H7 (cell line): ENCODE data around the gene CBX3. TPM values are rescaled to one million over a fixed set of nuclear protein-coding genes. Genes with fewer than 3 reads are reported as not detected.
"Not testable (repeated sequence)": the region's sequence is repeated elsewhere in the genome, so short reads cannot be mapped to it uniquely, and the experiment has no call there.

Source experiments
- DNase-seq: peaks from one replicate; pipeline ENCODE4 v3.0.0; 2012
- H3K27me3 ChIP-seq: 2 replicates; pipeline ENCODE4 v1.6.0; 2011; ENCODE audit warnings: mild to moderate bottlenecking, low read length; ENCODE audit not compliant: control insufficient read depth, insufficient read depth
- H3K36me3 ChIP-seq: replicated peaks from 2 replicates; pipeline ENCODE4 v1.5.1; 2011; ENCODE audit warnings: low read length; ENCODE audit not compliant: control insufficient read depth, insufficient read depth
- H3K4me3 ChIP-seq: 2 replicates; pipeline ENCODE4 v1.5.1; 2011; ENCODE audit warnings: low read depth, mild to moderate bottlenecking, control low read depth, low read length, moderate library complexity; ENCODE audit not compliant: insufficient read depth
- total RNA-seq: library from RNA; depleted of rRNA; stranded (reverse); fragments of >200 nt; shearing (Covaris generic); gene quantifications from 2 replicates; pipeline ENCODE4 v1.2.3, GENCODE V29; 2014

CBX3 gene
- total RNA-seq, 1 experiment from 2014 or later = 170 TPM

DNA sequence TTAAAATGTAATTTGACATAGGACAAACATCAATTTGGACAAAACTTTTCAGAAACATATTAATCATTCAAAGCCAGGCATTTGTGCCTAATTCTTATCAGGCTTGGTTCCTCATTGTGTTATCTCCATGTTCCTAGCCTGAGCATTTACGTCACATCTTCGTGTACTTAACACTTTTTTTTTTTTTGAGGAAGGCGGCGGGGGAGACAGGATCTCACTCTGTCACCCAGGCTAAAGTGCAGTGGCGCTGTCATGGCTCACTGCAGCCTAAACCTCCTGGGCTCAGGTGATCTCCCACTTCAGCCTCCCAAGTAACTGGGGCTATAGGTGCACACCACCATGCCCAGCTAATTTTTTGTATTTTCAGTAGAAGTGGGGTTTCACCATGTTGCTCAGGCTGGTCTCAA is 20.8 kb upstream of the CBX3 start:
- no peak for DNase-seq
- Histone ChIP-seq H3K36me3 (peaks cover 15% of the 10 kb centered on the region), H3K4me3 (no peak overlapping the region), H3K27me3 (no peaks in the 10 kb centered on the region)

DNA sequence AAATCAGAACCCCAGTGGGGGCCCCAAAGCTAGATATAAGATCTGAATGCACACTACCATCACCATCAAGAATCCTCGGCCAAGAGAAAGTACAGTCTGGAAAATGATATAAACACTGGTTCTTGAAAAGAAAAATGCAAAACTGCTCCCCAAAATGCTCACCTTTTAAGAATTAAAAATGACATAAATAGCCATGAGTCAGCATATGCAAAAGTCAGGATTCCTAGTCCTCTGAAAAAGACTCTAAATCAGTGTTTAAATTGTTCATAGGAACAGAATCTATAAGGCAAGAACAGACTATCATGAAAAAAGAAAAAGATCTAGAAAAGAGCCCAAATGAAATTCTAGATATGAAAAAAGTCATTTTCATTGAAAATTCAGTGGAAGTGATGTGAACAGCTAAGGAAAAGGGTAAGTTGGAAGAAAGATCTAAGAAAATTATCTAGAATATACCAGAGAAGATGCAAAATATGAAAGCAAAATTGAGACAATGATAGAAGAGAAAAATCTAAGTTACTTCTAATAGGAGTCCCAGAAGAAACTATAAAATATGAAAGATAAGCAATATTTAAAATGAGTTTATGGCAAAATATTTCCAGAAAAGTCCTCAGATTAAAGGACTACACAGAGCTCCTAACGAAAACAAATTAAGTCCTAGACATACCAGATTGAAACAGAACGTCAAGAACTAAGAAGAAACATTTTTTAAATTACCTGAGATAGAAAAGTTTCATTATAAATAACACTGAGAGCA is 19.9 kb upstream of the CBX3 start:
- Histone ChIP-seq H3K4me3 (no peak overlapping the region), H3K27me3 (no peaks in the 10 kb centered on the region), H3K36me3 (peaks cover 15% of the 10 kb centered on the region)
- DNase-seq = no peak

DNA sequence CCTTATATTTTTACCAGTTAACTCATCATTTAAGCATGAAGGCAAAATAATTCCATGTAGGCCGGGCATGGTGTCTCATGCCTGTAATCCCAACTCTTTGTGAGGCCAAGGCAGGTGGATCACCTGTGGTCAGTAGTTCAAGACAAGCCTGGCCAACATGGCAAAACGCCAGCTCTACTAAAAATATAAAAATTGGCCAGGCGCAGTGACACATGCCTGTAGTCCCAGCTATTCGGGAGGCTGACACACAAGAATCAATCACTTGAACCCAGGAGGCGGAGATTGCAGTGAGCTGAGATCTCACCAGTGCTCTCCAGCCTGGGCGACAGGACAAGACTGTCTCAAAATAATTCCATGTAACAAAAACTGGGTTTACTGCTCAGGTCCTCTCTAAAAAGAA is 19.3 kb upstream of the CBX3 start:
- Histone ChIP-seq H3K27me3 (no peaks in the 10 kb centered on the region), H3K4me3 (no peak overlapping the region), H3K36me3 (peaks cover 15% of the 10 kb centered on the region)
- no peak for DNase-seq

DNA sequence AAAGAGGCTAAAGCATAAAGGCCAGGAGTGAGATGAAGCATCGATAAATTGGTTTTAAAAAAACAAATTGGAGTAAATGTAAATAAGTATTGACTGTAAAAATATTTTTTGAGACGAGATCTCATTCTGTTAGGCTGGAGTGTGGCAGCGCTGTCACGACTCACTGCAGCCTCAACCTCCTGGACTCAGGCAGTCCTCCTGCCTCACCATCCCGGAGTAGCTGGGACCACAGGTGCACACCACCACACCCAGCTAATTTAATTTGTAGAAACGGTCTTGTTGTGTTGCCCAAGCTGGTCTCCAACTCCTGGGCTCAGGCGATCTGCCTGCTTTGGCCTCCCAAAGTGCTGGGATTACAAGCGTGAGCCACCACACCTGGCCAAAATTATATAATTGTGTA is 18.8 kb upstream of the CBX3 start:
- no peak for DNase-seq
- H3K27me3 ChIP-seq = no peaks in the 10 kb centered on the region

DNA sequence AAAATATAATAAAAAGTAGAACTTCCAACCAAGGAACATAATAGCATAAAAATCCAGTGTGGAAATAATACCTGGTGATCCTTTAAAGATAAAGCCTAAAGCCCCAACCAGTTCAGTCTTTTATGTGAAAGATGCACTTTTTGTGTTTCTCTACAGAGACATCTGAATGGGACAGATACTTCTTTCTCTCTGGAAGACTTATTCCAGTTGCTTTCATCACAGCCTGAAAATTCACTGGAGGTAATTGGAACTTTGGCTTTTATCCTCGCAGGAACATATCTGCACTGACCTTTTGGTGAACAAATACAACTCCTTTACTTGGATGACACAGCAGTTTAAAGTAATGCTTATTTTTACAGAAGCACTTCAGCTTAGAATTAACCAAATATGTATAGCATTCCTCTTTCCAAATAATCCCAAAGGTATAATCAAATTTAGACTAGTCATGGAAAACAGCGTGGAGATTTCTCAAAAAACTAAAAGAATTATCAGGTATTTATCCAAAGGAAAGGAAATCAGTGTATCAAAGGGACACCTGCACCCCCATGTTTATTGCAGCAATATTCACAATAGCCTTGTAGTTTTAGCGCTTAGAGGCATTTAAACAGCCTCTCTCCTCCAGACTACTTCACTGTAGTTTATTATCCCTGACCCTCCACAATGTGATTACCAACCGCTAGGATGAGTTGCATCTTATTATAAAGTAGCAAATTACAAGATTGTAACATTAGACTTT is 17.8 kb upstream of the CBX3 start:
- DNase-seq = no peak
- Histone ChIP-seq H3K36me3 (peaks cover 9% of the 10 kb centered on the region), H3K4me3 (no peak overlapping the region), H3K27me3 (no peaks in the 10 kb centered on the region)

More for the DNA sequence above, 18.8 kb upstream of the CBX3 start:
- peaks cover 15% of the 10 kb centered on the region for H3K36me3 ChIP-seq
- no peak overlapping the region for H3K4me3 ChIP-seq

DNA sequence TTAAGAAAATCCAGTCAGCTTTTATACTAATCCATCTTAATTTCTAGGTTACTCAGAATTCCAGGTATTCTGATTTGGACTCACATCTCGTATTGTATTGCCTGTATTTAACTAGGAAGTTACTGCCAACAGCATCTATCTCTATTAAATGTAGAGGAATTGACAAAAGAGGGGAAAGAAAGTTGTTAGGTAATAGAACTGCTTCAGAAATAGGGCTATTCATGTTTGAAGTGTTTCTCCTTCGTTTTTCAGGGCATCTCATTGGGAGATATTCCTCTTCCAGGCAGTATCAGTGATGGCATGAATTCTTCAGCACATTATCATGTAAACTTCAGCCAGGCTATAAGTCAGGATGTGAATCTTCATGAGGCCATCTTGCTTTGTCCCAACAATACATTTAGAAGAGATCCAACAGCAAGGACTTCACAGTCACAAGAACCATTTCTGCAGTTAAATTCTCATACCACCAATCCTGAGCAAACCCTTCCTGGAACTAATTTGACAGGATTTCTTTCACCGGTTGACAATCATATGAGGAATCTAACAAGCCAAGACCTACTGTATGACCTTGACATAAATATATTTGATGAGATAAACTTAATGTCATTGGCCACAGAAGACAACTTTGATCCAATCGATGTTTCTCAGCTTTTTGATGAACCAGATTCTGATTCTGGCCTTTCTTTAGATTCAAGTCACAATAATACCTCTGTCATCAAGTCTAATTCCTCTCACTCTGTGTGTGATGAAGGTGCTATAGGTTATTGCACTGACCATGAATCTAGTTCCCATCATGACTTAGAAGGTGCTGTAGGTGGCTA is 17.1 kb upstream of the CBX3 start:
- H3K27me3 ChIP-seq, DNase-seq, H3K36me3 ChIP-seq, H3K4me3 ChIP-seq: not testable (repeated sequence)

DNA sequence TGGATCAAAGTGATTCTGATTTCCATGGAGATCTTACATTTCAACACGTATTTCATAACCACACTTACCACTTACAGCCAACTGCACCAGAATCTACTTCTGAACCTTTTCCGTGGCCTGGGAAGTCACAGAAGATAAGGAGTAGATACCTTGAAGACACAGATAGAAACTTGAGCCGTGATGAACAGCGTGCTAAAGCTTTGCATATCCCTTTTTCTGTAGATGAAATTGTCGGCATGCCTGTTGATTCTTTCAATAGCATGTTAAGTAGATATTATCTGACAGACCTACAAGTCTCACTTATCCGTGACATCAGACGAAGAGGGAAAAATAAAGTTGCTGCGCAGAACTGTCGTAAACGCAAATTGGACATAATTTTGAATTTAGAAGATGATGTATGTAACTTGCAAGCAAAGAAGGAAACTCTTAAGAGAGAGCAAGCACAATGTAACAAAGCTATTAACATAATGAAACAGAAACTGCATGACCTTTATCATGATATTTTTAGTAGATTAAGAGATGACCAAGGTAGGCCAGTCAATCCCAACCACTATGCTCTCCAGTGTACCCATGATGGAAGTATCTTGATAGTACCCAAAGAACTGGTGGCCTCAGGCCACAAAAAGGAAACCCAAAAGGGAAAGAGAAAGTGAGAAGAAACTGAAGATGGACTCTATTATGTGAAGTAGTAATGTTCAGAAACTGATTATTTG is 16.3 kb upstream of the CBX3 start:
- no peak overlapping the region for H3K4me3 ChIP-seq
- DNase-seq = no peak
- H3K27me3 ChIP-seq = no peaks in the 10 kb centered on the region
- H3K36me3 ChIP-seq = peaks cover 9% of the 10 kb centered on the region

DNA sequence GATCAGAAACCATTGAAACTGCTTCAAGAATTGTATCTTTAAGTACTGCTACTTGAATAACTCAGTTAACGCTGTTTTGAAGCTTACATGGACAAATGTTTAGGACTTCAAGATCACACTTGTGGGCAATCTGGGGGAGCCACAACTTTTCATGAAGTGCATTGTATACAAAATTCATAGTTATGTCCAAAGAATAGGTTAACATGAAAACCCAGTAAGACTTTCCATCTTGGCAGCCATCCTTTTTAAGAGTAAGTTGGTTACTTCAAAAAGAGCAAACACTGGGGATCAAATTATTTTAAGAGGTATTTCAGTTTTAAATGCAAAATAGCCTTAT is 15.7 kb upstream of the CBX3 start:
- Histone ChIP-seq H3K36me3 (peaks cover 13% of the 10 kb centered on the region), H3K27me3 (no peaks in the 10 kb centered on the region), H3K4me3 (no peak overlapping the region)
- DNase-seq = no peak

DNA sequence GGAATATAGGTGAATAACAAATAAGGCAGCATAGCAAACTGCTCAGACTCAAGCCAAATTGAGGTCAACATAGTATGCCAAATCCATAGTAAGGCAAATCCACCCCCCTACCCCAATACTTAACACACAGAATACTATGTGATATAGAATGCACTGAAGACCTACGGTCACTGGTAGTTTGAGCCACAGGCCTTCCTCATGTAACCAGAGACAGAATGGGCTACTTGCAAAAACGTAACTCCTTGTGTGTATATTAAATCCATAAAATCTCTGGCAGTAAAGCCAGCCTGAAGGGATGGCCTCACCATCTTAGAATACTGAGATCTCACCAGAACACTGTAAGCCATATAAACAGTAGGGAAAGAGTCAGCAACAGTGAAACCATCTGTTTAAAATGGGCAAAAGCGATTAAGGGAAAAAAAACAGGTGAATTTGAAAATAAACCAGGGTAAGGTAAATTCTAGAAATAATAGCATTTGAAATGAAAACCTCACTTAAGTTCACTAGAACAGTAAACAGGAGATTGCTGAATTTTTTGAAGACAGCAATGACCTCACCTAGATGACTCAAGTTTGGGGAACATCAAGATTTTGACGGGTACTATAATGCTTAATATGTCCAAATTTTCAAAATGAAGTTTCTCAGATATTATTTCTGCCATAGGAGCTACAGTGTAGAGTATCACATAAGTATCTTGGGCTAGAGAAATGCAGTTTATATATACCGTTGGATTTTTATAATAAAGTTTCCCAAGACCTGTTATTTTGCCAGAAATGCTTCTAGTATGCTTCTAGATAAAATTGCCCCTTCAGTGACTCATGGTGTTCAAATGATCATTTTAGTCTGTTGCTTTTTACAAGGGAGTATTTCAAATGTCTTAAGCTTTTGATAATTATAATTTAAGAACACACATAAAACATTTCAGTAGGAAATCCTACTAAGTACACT is 14.9 kb upstream of the CBX3 start:
- DNase-seq = no peak
- Histone ChIP-seq H3K27me3 (no peaks in the 10 kb centered on the region), H3K36me3 (peaks cover 19% of the 10 kb centered on the region), H3K4me3 (no peak overlapping the region)

DNA sequence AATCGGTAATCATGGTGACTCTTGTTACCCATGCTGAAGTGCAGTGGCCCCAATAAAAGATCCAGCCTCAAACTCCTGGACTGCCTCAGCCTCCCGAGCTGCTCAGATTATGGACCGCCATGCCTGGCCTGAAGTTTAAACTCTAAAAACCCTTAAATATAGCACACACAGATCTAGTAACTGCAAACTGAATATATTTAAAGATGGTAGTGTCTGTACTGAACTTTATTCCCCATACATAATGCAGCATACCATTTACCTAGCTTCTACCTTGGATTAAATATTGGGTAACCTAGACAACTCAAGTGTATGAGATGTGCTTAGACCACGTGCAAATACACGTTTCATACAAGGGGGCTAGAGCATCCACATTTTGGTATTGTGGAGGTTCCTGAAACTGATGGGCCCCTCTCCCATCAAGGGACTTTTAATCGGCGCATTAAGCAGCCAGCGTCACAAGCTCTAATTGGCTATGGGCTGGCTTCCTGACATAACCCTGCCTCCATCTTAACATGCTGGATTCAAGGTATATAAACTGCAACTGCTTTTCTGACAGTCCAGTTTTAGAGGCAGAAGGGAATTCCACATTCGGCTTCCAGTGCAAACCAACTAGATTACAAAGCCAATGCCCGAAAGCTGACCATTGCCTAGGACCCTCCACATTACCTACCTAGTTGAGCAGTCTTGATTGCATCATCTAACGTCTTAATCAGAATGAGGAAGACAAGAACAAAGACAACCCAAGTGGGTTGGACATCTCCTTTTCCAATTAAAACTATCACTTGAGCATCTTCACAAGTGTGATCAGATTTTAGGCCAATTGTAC is 14.0 kb upstream of the CBX3 start:
- Histone ChIP-seq H3K36me3 (peaks cover 27% of the 10 kb centered on the region), H3K27me3 (no peaks in the 10 kb centered on the region), H3K4me3 (no peak overlapping the region)
- DNase-seq = no peak

DNA sequence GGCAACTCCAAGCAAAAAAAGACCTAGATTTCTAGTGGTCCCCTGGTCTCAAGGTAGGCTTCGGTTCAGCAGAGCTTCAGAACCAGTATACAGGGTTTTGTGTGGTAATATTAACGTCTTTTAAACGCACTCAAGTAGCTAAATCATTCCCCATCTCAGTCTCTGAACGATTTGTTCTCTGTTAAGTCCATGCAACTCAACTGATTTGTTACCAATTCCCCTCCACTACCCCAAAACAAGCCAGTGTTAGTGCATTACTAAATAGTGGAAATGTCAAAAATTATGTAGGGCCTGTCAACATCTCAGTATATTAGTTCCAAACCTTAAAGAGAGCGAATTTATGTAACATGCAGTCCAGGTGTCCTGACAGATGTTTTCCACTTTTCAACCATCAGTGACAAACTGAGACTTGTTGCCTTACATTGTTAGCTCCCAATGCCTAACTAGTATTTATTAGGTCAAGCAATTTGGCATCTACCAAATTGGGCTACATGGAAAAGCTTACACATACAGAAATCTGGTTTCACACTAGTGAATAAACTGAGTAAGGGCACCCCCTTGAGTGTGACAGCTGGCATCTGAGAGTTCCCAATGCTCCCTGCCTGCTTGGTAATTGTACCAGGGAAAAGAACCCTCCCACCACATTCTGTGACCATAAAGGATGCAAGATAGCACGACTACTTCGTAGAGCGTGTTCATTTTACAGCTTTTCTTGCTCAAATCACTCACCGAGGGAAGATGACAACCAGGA is 13.2 kb upstream of the CBX3 start:
- peak; percentile 17 for DNase-seq
- H3K27me3 ChIP-seq = no peaks in the 10 kb centered on the region
- peaks cover 34% of the 10 kb centered on the region for H3K36me3 ChIP-seq
- H3K4me3 ChIP-seq = no peak overlapping the region

DNA sequence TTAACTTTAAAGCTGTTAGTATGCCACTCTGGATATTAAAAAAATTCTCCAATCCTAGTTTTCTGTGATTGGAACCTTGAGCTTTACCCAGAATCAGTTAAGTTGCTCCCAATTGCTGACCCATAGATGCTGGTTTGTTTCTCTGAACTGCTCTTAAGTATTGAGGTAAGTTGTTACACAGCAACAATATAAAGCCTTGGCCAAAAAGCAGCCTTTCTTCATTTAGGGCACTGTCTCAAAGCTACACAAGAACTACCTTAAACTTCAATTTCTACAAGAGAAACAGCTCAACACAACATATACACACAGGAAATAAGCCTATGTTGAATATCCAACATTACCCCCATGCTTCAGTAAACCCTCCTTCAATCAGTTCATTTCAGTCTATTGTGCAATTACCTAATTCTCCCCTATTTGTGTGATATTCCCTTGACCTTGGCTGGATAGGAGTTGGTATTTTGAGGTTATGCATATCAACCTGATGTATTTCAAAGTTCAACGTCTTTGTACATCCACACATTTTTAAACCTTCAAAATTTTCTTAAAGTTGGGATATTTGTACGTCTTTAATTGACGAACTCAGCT is 12.5 kb upstream of the CBX3 start:
- Histone ChIP-seq H3K36me3 (peaks cover 39% of the 10 kb centered on the region), H3K4me3 (no peak overlapping the region), H3K27me3 (no peaks in the 10 kb centered on the region)
- DNase-seq = no peak
